Calu3 (cell line): ENCODE measurements around the gene HADHB. TPM values are rescaled to one million over a fixed set of nuclear protein-coding genes. Genes with fewer than 3 reads are reported as not detected.
"Not testable (repeated sequence)": the region's sequence is repeated elsewhere in the genome, so short reads cannot be mapped to it uniquely, and the experiment has no call there.

ENCODE experiments used
- BruUV-seq: library from RNA; stranded (reverse); fragments of 400-500 nt; replicated peaks from 2 replicates; lab custom pipeline; 2021; lab: Mats Ljungman, UMichigan
- CTCF ChIA-PET: fragments of 300-600 bp; sonication (Branson Sonifier 250); formaldehyde crosslinking; loops from one replicate; lab custom pipeline; 2022; ENCODE audit warnings: antibody characterized with exemption; lab: Charles Lee
- DNase-seq: peaks from one replicate; pipeline ENCODE4 v3.0.0; 2022
- H3K27ac Mint-ChIP-seq: one replicate; pipeline ENCODE4 v1.8.0; 2022; ENCODE audit warnings: mixed read lengths; ENCODE audit not compliant: unreplicated experiment
- H3K27me3 Mint-ChIP-seq: one replicate; pipeline ENCODE4 v1.8.0; 2022; ENCODE audit warnings: mixed read lengths; ENCODE audit not compliant: unreplicated experiment
- H3K36me3 Mint-ChIP-seq: one replicate; pipeline ENCODE4 v1.8.0; 2022; ENCODE audit warnings: mild to moderate bottlenecking, moderate library complexity, mixed read lengths; ENCODE audit not compliant: insufficient read depth, unreplicated experiment
- H3K4me1 Mint-ChIP-seq: one replicate; pipeline ENCODE4 v1.8.0; 2022; ENCODE audit warnings: mild to moderate bottlenecking, low read depth, mixed read lengths; ENCODE audit not compliant: unreplicated experiment
- H3K4me3 Mint-ChIP-seq: one replicate; pipeline ENCODE4 v1.8.0; 2022; ENCODE audit warnings: mild to moderate bottlenecking, low read depth, moderate library complexity, mixed read lengths; ENCODE audit not compliant: unreplicated experiment
- H3K9me3 Mint-ChIP-seq: one replicate; pipeline ENCODE4 v1.8.0; 2022; ENCODE audit warnings: low read depth, mixed read lengths; ENCODE audit not compliant: unreplicated experiment
- CTCF ChIP-seq: fragments of 200-600 bp; IDR thresholded peaks from one replicate; pipeline ENCODE4 v1.8.0; 2022; ENCODE audit warnings: antibody characterized with exemption; ENCODE audit not compliant: unreplicated experiment
- intact Hi-C: fragments of 100-400 bp; cut with micrococcal nuclease; formaldehyde crosslinking; loops from one replicate; pipeline ENCODE4 v1.10.0; 2022; ENCODE audit not compliant: unreplicated experiment
- total RNA-seq: library from RNA; stranded (reverse); gene quantifications from 2 replicates; pipeline ENCODE4 v1.2.3, GENCODE V29; 2022

The HADHB gene
- total RNA-seq, 1 experiment from 2014 or later, result 84.4 TPM

GRCh38 chr2:26299471-26300101 is 54.8 kb downstream of the HADHB start:
- peak; percentile 35 for DNase-seq
- Mint-ChIP-seq H3K4me1 (peaks cover 16% of the 10 kb centered on the region), H3K27me3 (no peaks in the 10 kb centered on the region), H3K9me3 (no peaks in the 10 kb centered on the region), H3K36me3 (no peaks in the 10 kb centered on the region), H3K4me3 (no peak overlapping the region), H3K27ac (no peak overlapping the region)
- intact Hi-C loops, result loop anchor here (2.0 kb wide), 1 partner anchor 25 kb away; no protein-coding TSS in a partner anchor
- no TSS peak for BruUV-seq
- no peak for TF ChIP-seq CTCF
- CTCF ChIA-PET, result interaction anchor here (0.6 to 1.0 kb wide), 4 partner anchors 22 to 1176 kb away, joined by 3 to 6 read pairs (median 3); no protein-coding TSS in a partner anchor

- Mint-ChIP-seq H3K9me3 (no peaks in the 10 kb centered on the region), H3K27me3 (no peaks in the 10 kb centered on the region), H3K4me3 (no peak overlapping the region), H3K27ac (no peak overlapping the region), H3K4me1 (peaks cover 16% of the 10 kb centered on the region), H3K36me3 (no peaks in the 10 kb centered on the region)
- DNase-seq, result no peak
- BruUV-seq, result no TSS peak
- intact Hi-C loops, result no loop called here
- CTCF ChIA-PET, result interaction anchor here (0.6 to 1.0 kb wide), 4 partner anchors 21 to 1177 kb away, joined by 3 to 6 read pairs (median 3); no protein-coding TSS in a partner anchor
- TF ChIP-seq CTCF, result no peak
Measured at GRCh38 chr2:26300234-26300925, 55.6 kb downstream of the HADHB start.

GRCh38 chr2:26302846-26303245 is 58.1 kb downstream of the HADHB start:
- no TSS peak for BruUV-seq
- CTCF ChIA-PET, result no interaction called here
- peak; percentile 52 for DNase-seq
- H3K9me3 Mint-ChIP-seq, result no peaks in the 10 kb centered on the region
- TF ChIP-seq CTCF, result no peak
- H3K27ac Mint-ChIP-seq, result no peak overlapping the region
- H3K4me3 Mint-ChIP-seq, result no peak overlapping the region
- no peaks in the 10 kb centered on the region for H3K36me3 Mint-ChIP-seq
- intact Hi-C loops, result no loop called here
- no peaks in the 10 kb centered on the region for H3K27me3 Mint-ChIP-seq
- peaks cover 16% of the 10 kb centered on the region for H3K4me1 Mint-ChIP-seq

- DNase-seq, intact Hi-C loops, H3K9me3 Mint-ChIP-seq, H3K27me3 Mint-ChIP-seq, H3K27ac Mint-ChIP-seq, H3K4me3 Mint-ChIP-seq, BruUV-seq, H3K36me3 Mint-ChIP-seq: not testable (repeated sequence)
- CTCF ChIA-PET, result interaction anchor here (0.7 kb wide), 1 partner anchor 26 kb away, joined by 3 read pairs; no protein-coding TSS in a partner anchor
- peaks cover 16% of the 10 kb centered on the region for H3K4me1 Mint-ChIP-seq
Measured at GRCh38 chr2:26305094-26305493, 60.4 kb downstream of the HADHB start.
